ENCODE measurements around the gene CARD11. TPM values are rescaled to one million over a fixed set of nuclear protein-coding genes. Genes with fewer than 3 reads are reported as not detected.

Gene CARD11
- polyA plus RNA-seq, 1 experiment: not detected

- CTCF ChIA-PET: no interaction called here
- POLR2A ChIA-PET: no interaction called here
- no peaks in the 10 kb centered on the region for H3K27me3 ChIP-seq (ENCODE audit: control insufficient read depth, insufficient read depth, low read length)
Measured at GRCh38 chr7:2919256-2919655, 124.4 kb downstream of the CARD11 start.

DNA sequence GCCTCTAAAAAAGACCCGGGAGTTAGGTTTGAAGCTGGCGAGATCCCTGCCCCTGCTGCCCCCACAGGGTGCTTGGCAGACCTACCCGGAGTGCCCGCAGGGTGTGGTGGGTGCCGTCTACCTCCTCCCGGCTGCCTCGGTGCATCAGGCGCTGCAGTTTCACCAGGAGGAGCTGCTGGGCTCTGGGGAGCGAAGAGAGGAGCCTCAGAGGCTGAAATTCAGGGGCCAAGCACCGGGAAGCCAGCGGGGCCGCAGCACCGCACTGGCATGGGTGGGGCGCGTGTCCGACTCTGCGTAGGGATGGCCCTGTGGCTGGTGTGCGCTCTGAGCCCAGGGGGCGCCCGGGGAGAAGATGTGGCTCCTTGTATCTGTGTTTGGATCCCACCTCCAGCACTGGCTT, 125.3 kb downstream of the CARD11 start:
- no peak for TF ChIP-seq CTCF (IDR thresholded peaks at IDR 0.05; ENCODE audit: insufficient read depth, low read depth, low read length)
- H3K36me3 ChIP-seq (ENCODE audit: control insufficient read depth, insufficient read depth, low read length): no peaks in the 10 kb centered on the region
- ChIA-PET POLR2A (no interaction called here), CTCF (no interaction called here)
- no peak for DNase-seq (ENCODE audit: low read depth)
- H3K4me3 ChIP-seq (ENCODE audit: low read depth, low read length): no peak overlapping the region
- no peaks in the 10 kb centered on the region for H3K27me3 ChIP-seq (ENCODE audit: control insufficient read depth, insufficient read depth, low read length)

More at GRCh38 chr7:2919256-2919655, 124.4 kb downstream of the CARD11 start:
- no peak for DNase-seq (ENCODE audit: low read depth)
- H3K36me3 ChIP-seq (ENCODE audit: control insufficient read depth, insufficient read depth, low read length): no peaks in the 10 kb centered on the region
- TF ChIP-seq CTCF (IDR thresholded peaks at IDR 0.05; ENCODE audit: insufficient read depth, low read depth, low read length): no peak
- no peak overlapping the region for H3K4me3 ChIP-seq (ENCODE audit: low read depth, low read length)

- H3K36me3 ChIP-seq (ENCODE audit: control insufficient read depth, insufficient read depth, low read length): no peaks in the 10 kb centered on the region
- H3K4me3 ChIP-seq (ENCODE audit: low read depth, low read length): no peak overlapping the region
- no peak for DNase-seq (ENCODE audit: low read depth)
- ChIA-PET POLR2A (no interaction called here), CTCF (no interaction called here)
- no peak for TF ChIP-seq CTCF (IDR thresholded peaks at IDR 0.05; ENCODE audit: insufficient read depth, low read depth, low read length)
- no peaks in the 10 kb centered on the region for H3K27me3 ChIP-seq (ENCODE audit: control insufficient read depth, insufficient read depth, low read length)
Measured at GRCh38 chr7:2915023-2915422, 128.6 kb downstream of the CARD11 start.

DNA sequence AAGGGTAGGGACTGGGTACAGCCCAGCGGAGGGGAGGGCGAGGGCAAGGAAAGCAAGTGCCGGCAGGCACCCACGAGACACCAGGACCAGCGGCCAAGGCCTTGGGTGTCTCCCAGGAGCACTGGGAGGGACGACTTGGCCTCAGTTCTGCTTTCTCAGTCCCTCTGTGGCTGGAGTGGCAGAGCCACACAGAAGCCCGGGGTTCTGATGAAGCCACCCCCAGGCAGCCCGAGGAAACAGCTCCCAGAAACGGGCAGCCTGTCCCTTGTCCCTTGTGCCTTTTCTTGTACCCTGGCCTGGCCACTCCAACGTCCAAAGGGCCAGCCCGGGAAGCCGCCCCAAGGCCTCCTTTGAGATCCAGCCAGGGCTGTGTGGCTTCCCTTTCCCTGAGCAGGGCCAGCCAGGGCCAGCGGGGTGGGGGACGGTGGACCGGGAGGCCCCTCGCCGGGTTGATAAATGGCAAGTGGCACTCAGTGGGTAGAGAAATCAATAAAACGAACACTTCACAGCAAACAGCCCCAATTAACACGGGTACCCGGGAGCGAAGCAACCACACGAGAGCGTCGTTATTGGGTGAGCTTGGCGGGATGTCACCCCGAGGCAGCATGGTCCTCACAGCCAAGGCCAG, 129.8 kb downstream of the CARD11 start:
- ChIA-PET CTCF (no interaction called here), POLR2A (no interaction called here)
- no peaks in the 10 kb centered on the region for H3K27me3 ChIP-seq (ENCODE audit: control insufficient read depth, insufficient read depth, low read length)
- H3K4me3 ChIP-seq (ENCODE audit: low read depth, low read length): no peak overlapping the region
- no peak for DNase-seq (ENCODE audit: low read depth)
- H3K36me3 ChIP-seq (ENCODE audit: control insufficient read depth, insufficient read depth, low read length): no peaks in the 10 kb centered on the region
- no peak for TF ChIP-seq CTCF (IDR thresholded peaks at IDR 0.05; ENCODE audit: insufficient read depth, low read depth, low read length)

- no peak for TF ChIP-seq CTCF (IDR thresholded peaks at IDR 0.05; ENCODE audit: insufficient read depth, low read depth, low read length)
- Histone ChIP-seq H3K36me3 (ENCODE audit: control insufficient read depth, insufficient read depth, low read length) (no peaks in the 10 kb centered on the region), H3K27me3 (ENCODE audit: control insufficient read depth, insufficient read depth, low read length) (no peaks in the 10 kb centered on the region), H3K4me3 (ENCODE audit: low read depth, low read length) (no peak overlapping the region)
- no peak for DNase-seq (ENCODE audit: low read depth)
- ChIA-PET CTCF (no interaction called here), POLR2A (no interaction called here)
Measured at GRCh38 chr7:2912684-2913439, 130.8 kb downstream of the CARD11 start.

Data from BJ (cell line).